Measurements from ENCODE around the gene DSCAML1.
A peak's percentile ranks its signal among the peaks of the same experiment; 100 is the strongest.

The DSCAML1 gene

GRCh38 chr11:117603932-117604331 is 193.1 kb downstream of the DSCAML1 start:
- DNase-seq = no peak

GRCh38 chr11:117601006-117601708 is 195.9 kb downstream of the DSCAML1 start:
- DNase-seq = no peak

GRCh38 chr11:117600234-117600783 is 196.7 kb downstream of the DSCAML1 start:
- DNase-seq = no peak

GRCh38 chr11:117597071-117597470 is 199.9 kb downstream of the DSCAML1 start:
- DNase-seq = peak; percentile 43

- DNase-seq = no peak
These were observed 201.6 kb downstream of the DSCAML1 start for GRCh38 chr11:117595440-117595839.

GRCh38 chr11:117594721-117595120 is 202.3 kb downstream of the DSCAML1 start:
- no peak for DNase-seq

- DNase-seq = no peak
These were observed 204.0 kb downstream of the DSCAML1 start for GRCh38 chr11:117593065-117593464.

GRCh38 chr11:117591316-117592039 is 205.5 kb downstream of the DSCAML1 start:
- DNase-seq = no peak

GRCh38 chr11:117589063-117589462 is 208.0 kb downstream of the DSCAML1 start:
- DNase-seq = no peak

- no peak for DNase-seq
These were observed 208.7 kb downstream of the DSCAML1 start for GRCh38 chr11:117588166-117588810.

GRCh38 chr11:117587416-117587815 is 209.6 kb downstream of the DSCAML1 start:
- no peak for DNase-seq

- no peak for DNase-seq
These were observed 210.6 kb downstream of the DSCAML1 start for GRCh38 chr11:117586392-117586791.

- no peak for DNase-seq
These were observed 211.4 kb downstream of the DSCAML1 start for GRCh38 chr11:117585631-117586030.

GRCh38 chr11:117584056-117584830 is 212.8 kb downstream of the DSCAML1 start:
- DNase-seq = peak; percentile 78

GRCh38 chr11:117583063-117583801 is 213.8 kb downstream of the DSCAML1 start:
- DNase-seq = peak; percentile 34

- no peak for DNase-seq
These were observed 214.6 kb downstream of the DSCAML1 start for GRCh38 chr11:117582433-117582832.

GRCh38 chr11:117580866-117581265 is 216.2 kb downstream of the DSCAML1 start:
- no peak for DNase-seq

- DNase-seq = no peak
These were observed 217.9 kb downstream of the DSCAML1 start for GRCh38 chr11:117579161-117579560.

GRCh38 chr11:117575856-117576255 is 221.2 kb downstream of the DSCAML1 start:
- DNase-seq = no peak

GRCh38 chr11:117574551-117574950 is 222.5 kb downstream of the DSCAML1 start:
- no peak for DNase-seq

- no peak for DNase-seq
These were observed 223.7 kb downstream of the DSCAML1 start for GRCh38 chr11:117573326-117573725.

GRCh38 chr11:117572671-117573070 is 224.3 kb downstream of the DSCAML1 start:
- no peak for DNase-seq

All from fibroblast of skin of right biceps (primary cell).